DOHH2 (cell line): ENCODE data around the gene OR2M5.

Experiments
- H3F3A ChIP-seq: fragments of 200-600 bp; sonication (generic), shearing (Covaris generic); 2 replicates; pipeline ENCODE4 v1.6.0; 2016; ENCODE audit warnings: antibody characterized with exemption, mild to moderate bottlenecking; ENCODE audit not compliant: control insufficient read depth, insufficient read depth
- H3K27ac ChIP-seq: fragments of 200-600 bp; sonication (generic); 2 replicates; pipeline ENCODE4 v1.5.1; 2014; ENCODE audit warnings: low read depth, mild to moderate bottlenecking, low read length, moderate library complexity
- H3K27me3 ChIP-seq: fragments of 200-600 bp; sonication (generic); 2 replicates; pipeline ENCODE4 v1.6.1; 2014; ENCODE audit warnings: mild to moderate bottlenecking, low read length, mixed read lengths; ENCODE audit not compliant: control insufficient read depth
- H3K36me3 ChIP-seq: fragments of 200-600 bp; sonication (generic); 2 replicates; pipeline ENCODE4 v1.6.1; 2014; ENCODE audit warnings: mild to moderate bottlenecking, low read length, moderate library complexity, mixed read lengths; ENCODE audit not compliant: control insufficient read depth
- H3K4me1 ChIP-seq: fragments of 200-600 bp; sonication (generic); 2 replicates; pipeline ENCODE4 v1.6.1; 2014; ENCODE audit warnings: mild to moderate bottlenecking, low read length, mixed read lengths; ENCODE audit not compliant: control insufficient read depth
- H3K4me2 ChIP-seq: fragments of 200-600 bp; sonication (generic); 2 replicates; pipeline ENCODE4 v1.6.0; 2014; ENCODE audit warnings: mild to moderate bottlenecking, low read length, moderate library complexity
- H3K4me3 ChIP-seq: fragments of 200-600 bp; sonication (generic); 2 replicates; pipeline ENCODE4 v1.5.1; 2014; ENCODE audit warnings: mild to moderate bottlenecking, low read length, mixed read lengths
- H3K79me2 ChIP-seq: fragments of 200-600 bp; sonication (generic); 2 replicates; pipeline ENCODE4 v1.6.1; 2014; ENCODE audit warnings: mild to moderate bottlenecking, low read length, mixed read lengths; ENCODE audit not compliant: control insufficient read depth
- H3K9me2 ChIP-seq: fragments of 200-600 bp; sonication (generic); replicated peaks from 2 replicates; pipeline ENCODE4 v1.6.1; 2014; ENCODE audit warnings: mild to moderate bottlenecking, low read length, mixed read lengths; ENCODE audit not compliant: control insufficient read depth
- H3K9me3 ChIP-seq: fragments of 200-600 bp; sonication (generic); 2 replicates; pipeline ENCODE4 v1.6.1; 2014; ENCODE audit warnings: antibody characterized with exemption, low read length, mixed read lengths; ENCODE audit not compliant: control insufficient read depth, insufficient read depth
- H4K20me1 ChIP-seq: fragments of 200-600 bp; sonication (generic); 2 replicates; pipeline ENCODE4 v1.6.0; 2014; ENCODE audit warnings: low read depth, mild to moderate bottlenecking, antibody characterized with exemption, low read length, moderate library complexity; ENCODE audit not compliant: control insufficient read depth, insufficient read depth
- CTCF ChIP-seq: fragments of 200-600 bp; sonication (generic); IDR thresholded peaks from one replicate; pipeline ENCODE4 v1.5.1; 2014; ENCODE audit warnings: antibody characterized with exemption, mild to moderate bottlenecking, low read depth, low read length; ENCODE audit not compliant: poor library complexity, severe bottlenecking
- EZH2phosphoT487 ChIP-seq: fragments of 200-600 bp; sonication (generic); IDR thresholded peaks from 2 replicates; pipeline ENCODE4 v1.6.1; 2017; ENCODE audit warnings: borderline replicate concordance, mild to moderate bottlenecking, antibody characterized with exemption, low read length, moderate library complexity, mixed read lengths

Gene OR2M5

GRCh38 chr1:248143311-248143710 is 1.6 kb upstream of the OR2M5 start:
- Histone ChIP-seq H3K9me2 (no peaks in the 10 kb centered on the region), H3F3A (no peaks in the 10 kb centered on the region), H3K4me1 (no peaks in the 10 kb centered on the region), H4K20me1 (no peaks in the 10 kb centered on the region), H3K9me3 (no peaks in the 10 kb centered on the region), H3K36me3 (no peaks in the 10 kb centered on the region), H3K27me3 (no peaks in the 10 kb centered on the region), H3K4me2 (no peak overlapping the region), H3K79me2 (no peaks in the 10 kb centered on the region), H3K4me3 (no peak overlapping the region), H3K27ac (no peak overlapping the region)
- TF ChIP-seq EZH2phosphoT487 (no peak), CTCF (no peak)

DNA sequence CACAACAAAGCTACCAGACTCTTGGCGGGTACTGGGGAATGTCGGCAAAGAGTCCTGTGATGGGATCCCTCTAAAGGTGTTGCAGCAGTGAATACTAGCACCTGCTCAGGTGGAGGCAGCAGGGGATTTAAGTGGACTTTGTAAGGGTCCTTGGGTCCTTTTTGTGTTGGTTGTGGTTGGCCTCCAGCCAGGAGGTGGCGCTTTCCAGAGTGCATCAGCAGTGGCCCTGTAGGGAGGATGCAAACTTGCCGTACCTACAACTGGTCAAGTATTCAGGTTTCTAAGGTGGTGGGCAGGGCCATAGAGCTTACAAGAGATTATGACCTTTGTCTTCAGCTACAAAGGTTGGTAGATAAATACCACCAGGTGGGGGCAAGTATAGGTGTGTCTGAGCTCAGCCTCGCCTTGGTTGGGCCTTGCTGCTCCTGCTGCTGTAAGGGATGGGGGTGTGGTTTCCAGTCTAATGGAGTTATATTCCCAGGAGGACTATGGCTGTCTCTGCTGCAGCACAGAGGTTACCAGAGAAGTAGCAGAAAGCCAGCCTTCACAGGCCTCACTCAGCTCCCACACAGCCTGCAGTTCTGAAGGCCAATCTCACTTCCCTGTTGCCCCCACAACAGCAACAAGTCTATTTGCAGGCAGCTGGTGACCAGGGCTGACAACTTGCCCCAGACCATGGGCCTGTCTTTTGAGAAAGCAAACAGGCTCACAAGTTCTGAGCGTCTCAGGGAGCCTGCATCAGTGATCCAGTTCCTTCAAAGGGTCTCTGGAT is 7.3 kb downstream of the OR2M5 start:
- no peaks in the 10 kb centered on the region for H3K36me3 ChIP-seq
- no peaks in the 10 kb centered on the region for H3K9me2 ChIP-seq
- TF ChIP-seq CTCF: peak; percentile 19
- TF ChIP-seq EZH2phosphoT487: no peak
- H3K27me3 ChIP-seq: no peaks in the 10 kb centered on the region
- H3K4me2 ChIP-seq: no peak overlapping the region
- no peak overlapping the region for H3K27ac ChIP-seq
- H3F3A ChIP-seq: no peaks in the 10 kb centered on the region
- H4K20me1 ChIP-seq: no peaks in the 10 kb centered on the region
- H3K9me3 ChIP-seq: no peaks in the 10 kb centered on the region
- H3K79me2 ChIP-seq: no peaks in the 10 kb centered on the region
- no peak overlapping the region for H3K4me3 ChIP-seq
- no peaks in the 10 kb centered on the region for H3K4me1 ChIP-seq

DNA sequence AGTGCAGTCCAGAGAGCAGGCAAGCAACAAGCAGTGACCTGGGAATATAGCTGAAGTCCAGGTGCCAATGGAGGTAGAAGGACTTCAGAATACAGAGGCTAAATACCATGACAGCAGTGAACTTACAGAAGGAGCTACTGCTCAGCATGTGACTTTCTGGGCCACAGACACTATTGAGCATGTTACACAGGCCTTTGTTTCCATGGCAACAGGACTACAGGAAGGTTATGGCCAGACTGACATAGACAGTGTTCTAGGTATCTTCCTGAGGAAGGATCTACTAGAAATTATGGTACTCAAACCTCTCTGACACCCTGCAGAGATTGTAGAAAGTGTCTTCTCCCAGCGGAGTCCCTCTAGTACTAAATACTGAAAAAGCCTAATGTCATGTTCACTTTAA is 11.0 kb downstream of the OR2M5 start:
- TF ChIP-seq CTCF (no peak), EZH2phosphoT487 (no peak)
- Histone ChIP-seq H3K79me2 (no peaks in the 10 kb centered on the region), H3K9me3 (no peaks in the 10 kb centered on the region; the same call in 1 of the 2 replicates), H3K27me3 (no peaks in the 10 kb centered on the region), H3K4me1 (no peaks in the 10 kb centered on the region), H3K4me3 (no peak overlapping the region), H4K20me1 (no peaks in the 10 kb centered on the region), H3F3A (no peaks in the 10 kb centered on the region), H3K9me2 (no peaks in the 10 kb centered on the region), H3K4me2 (no peak overlapping the region), H3K27ac (no peak overlapping the region), H3K36me3 (no peaks in the 10 kb centered on the region)
